WTC11 (cell line): ENCODE data around the gene FAM200B. TPM values are rescaled to one million over a fixed set of nuclear protein-coding genes. Genes with fewer than 3 reads are reported as not detected.

Experiments used
- ATAC-seq: fragments of 200-7000 bp; cut with Tn5 transposase; 2 replicates; pipeline ENCODE4 v1.10.0; 2021; ENCODE audit warnings: mild to moderate bottlenecking, moderate library complexity
- CTCF ChIA-PET: fragments of 300-600 bp; sonication (Branson Sonifier 250); formaldehyde crosslinking; loops from one replicate; lab custom pipeline; 2021; ENCODE audit warnings: antibody characterized with exemption; lab: Charles Lee
- POLR2A ChIA-PET: fragments of 350-600 bp; sonication (Branson Sonifier 250); formaldehyde crosslinking; loops from one replicate; lab custom pipeline; 2021; ENCODE audit warnings: antibody characterized with exemption; lab: Charles Lee
- DNase-seq: peaks from one replicate; pipeline ENCODE4 v3.0.0; 2021; ENCODE audit warnings: low spot score
- H3K27ac Mint-ChIP-seq: 2 replicates; pipeline ENCODE4 v1.8.0; 2021; ENCODE audit warnings: mixed read lengths
- H3K27me3 Mint-ChIP-seq: 2 replicates; pipeline ENCODE4 v1.8.0; 2021; ENCODE audit warnings: low read depth, mild to moderate bottlenecking, moderate library complexity, mixed read lengths
- H3K36me3 Mint-ChIP-seq: 2 replicates; pipeline ENCODE4 v1.8.0; 2021; ENCODE audit warnings: mixed read lengths
- H3K4me1 Mint-ChIP-seq: 2 replicates; pipeline ENCODE4 v1.8.0; 2022; ENCODE audit warnings: mixed read lengths
- H3K4me3 Mint-ChIP-seq: 2 replicates; pipeline ENCODE4 v1.8.0; 2021; ENCODE audit warnings: mild to moderate bottlenecking, moderate library complexity, mixed read lengths
- H3K9me3 Mint-ChIP-seq: 2 replicates; pipeline ENCODE4 v1.8.0; 2021; ENCODE audit warnings: mixed read lengths
- CREM ChIP-seq: sonication (generic); formaldehyde crosslinking; IDR thresholded peaks from 2 replicates; pipeline ENCODE4 v1.8.1; 2022; ENCODE audit warnings: mild to moderate bottlenecking, missing genetic modification reagents, moderate library complexity
- CTCF ChIP-seq: fragments of 200-600 bp; IDR thresholded peaks from 2 replicates; pipeline ENCODE4 v1.8.0; 2022; ENCODE audit warnings: antibody characterized with exemption
- GABPB1 ChIP-seq: sonication (generic); formaldehyde crosslinking; IDR thresholded peaks from 2 replicates; pipeline ENCODE4 v1.8.1; 2023; ENCODE audit warnings: mild to moderate bottlenecking, missing genetic modification reagents
- HMGXB4 ChIP-seq: sonication (generic); formaldehyde crosslinking; IDR thresholded peaks from 2 replicates; pipeline ENCODE4 v1.8.1; 2023; ENCODE audit warnings: mild to moderate bottlenecking, moderate library complexity, missing genetic modification reagents
- JAZF1 ChIP-seq: fragments of 250-450 bp; sonication (Bioruptor Pico); IDR thresholded peaks from 2 replicates; pipeline ENCODE4 v1.9.0; 2021; ENCODE audit warnings: moderate library complexity, mild to moderate bottlenecking, inconsistent platforms
- TCF7 ChIP-seq: sonication (generic); formaldehyde crosslinking; IDR thresholded peaks from 2 replicates; pipeline ENCODE4 v1.8.0; 2022; ENCODE audit warnings: mild to moderate bottlenecking, low read depth, missing genetic modification reagents, moderate library complexity
- ZNF138 ChIP-seq: sonication (generic); formaldehyde crosslinking; conservative IDR thresholded peaks from 2 replicates; pipeline ENCODE4 v1.8.1; 2022; ENCODE audit warnings: mild to moderate bottlenecking, moderate library complexity, missing genetic modification reagents
- ZNF416 ChIP-seq: fragments of 250-450 bp; sonication (Bioruptor Pico); IDR thresholded peaks from 2 replicates; pipeline ENCODE4 v1.9.0; 2021; ENCODE audit warnings: mild to moderate bottlenecking, inconsistent platforms
- ZNF423 ChIP-seq: fragments of 250-450 bp; sonication (Bioruptor Pico); IDR thresholded peaks from 2 replicates; pipeline ENCODE4 v2.1.2; 2022; ENCODE audit warnings: mild to moderate bottlenecking, moderate library complexity
- ZNF512 ChIP-seq: sonication (generic); formaldehyde crosslinking; IDR thresholded peaks from 2 replicates; pipeline ENCODE4 v1.8.1; 2022; ENCODE audit warnings: missing genetic modification reagents, borderline replicate concordance
- ZNF532 ChIP-seq: fragments of 250-450 bp; sonication (Bioruptor Pico); IDR thresholded peaks from 2 replicates; pipeline ENCODE4 v1.9.0; 2021; ENCODE audit warnings: mild to moderate bottlenecking, borderline replicate concordance
- ZSCAN18 ChIP-seq: fragments of 250-450 bp; sonication (Bioruptor Pico); IDR thresholded peaks from 2 replicates; pipeline ENCODE4 v2.1.2; 2022; ENCODE audit warnings: mild to moderate bottlenecking, moderate library complexity
- total RNA-seq: library from RNA; stranded (reverse); gene quantifications from 3 replicates; pipeline ENCODE4 v1.2.3, GENCODE V29; 2021
- TF ChIP-seq, protein P1 (sequence below): sonication (generic); formaldehyde crosslinking; IDR thresholded peaks from 2 replicates; pipeline ENCODE4 v1.8.0; 2023; ENCODE audit warnings: mild to moderate bottlenecking, missing genetic modification reagents

Gene FAM200B
- total RNA-seq, 1 experiment from 2014 or later: 28.4 TPM

DNA sequence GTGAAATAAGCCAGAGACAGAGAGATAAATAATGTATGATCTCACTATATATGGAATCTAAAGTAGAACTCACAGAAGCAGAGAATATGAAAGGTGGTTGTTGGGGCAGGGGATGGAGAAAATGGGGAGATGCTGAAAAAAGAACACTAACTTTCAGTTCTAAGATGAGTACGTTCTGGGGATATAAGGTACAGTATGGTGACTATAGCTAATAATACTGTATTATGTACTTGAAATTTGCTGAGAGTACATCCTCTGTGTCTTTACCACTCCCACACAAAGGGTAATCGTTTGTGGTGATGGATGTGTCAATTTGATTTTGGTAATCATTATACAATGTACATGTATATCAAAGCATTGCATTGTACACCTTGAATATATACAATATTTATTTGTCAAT, 33.0 kb upstream of the FAM200B start (continued):
- TF ChIP-seq ZNF532 (CRISPR knock-in tag) (no peak), ZNF423 (CRISPR knock-in tag) (no peak), ZNF416 (no peak), ZSCAN18 (no peak), ZNF138 (no peak), ZNF512 (CRISPR knock-in tag) (no peak), HMGXB4 (CRISPR knock-in tag) (no peak), TCF7 (no peak), CREM (CRISPR knock-in tag) (no peak), GABPB1 (CRISPR knock-in tag) (no peak)
- TF ChIP-seq, protein P1, sequence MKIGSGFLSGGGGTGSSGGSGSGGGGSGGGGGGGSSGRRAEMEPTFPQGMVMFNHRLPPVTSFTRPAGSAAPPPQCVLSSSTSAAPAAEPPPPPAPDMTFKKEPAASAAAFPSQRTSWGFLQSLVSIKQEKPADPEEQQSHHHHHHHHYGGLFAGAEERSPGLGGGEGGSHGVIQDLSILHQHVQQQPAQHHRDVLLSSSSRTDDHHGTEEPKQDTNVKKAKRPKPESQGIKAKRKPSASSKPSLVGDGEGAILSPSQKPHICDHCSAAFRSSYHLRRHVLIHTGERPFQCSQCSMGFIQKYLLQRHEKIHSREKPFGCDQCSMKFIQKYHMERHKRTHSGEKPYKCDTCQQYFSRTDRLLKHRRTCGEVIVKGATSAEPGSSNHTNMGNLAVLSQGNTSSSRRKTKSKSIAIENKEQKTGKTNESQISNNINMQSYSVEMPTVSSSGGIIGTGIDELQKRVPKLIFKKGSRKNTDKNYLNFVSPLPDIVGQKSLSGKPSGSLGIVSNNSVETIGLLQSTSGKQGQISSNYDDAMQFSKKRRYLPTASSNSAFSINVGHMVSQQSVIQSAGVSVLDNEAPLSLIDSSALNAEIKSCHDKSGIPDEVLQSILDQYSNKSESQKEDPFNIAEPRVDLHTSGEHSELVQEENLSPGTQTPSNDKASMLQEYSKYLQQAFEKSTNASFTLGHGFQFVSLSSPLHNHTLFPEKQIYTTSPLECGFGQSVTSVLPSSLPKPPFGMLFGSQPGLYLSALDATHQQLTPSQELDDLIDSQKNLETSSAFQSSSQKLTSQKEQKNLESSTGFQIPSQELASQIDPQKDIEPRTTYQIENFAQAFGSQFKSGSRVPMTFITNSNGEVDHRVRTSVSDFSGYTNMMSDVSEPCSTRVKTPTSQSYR: no peak

DNA sequence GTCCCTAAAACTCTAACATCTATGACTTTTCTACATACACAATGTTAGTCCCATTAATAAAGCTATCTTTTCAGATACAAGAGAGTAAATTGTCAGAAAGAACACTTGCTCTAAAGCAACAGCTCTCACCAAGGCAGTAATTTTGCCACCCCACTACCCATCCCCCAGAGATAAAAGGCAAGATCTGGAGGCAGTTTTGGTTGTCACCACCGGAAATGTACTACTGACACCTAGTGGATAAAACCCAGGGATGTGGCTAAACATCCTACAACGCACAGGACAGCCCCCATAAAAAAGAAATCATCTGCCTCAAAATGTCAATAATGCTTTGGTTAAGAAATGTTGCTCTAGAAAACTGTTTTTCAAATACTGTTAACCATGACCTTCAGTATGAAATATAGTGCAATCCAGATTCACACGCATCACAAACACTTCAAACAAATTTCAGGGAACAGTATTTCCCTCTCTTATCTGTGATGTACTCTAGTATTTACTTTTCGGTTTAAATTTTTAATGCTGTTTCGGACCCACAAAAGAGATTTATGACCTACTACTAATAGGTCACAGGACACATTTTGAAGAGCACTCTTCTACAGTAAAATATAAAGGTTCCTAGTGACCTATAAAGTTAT, 31.6 kb upstream of the FAM200B start:
- Mint-ChIP-seq H3K27me3 (no peaks in the 10 kb centered on the region), H3K9me3 (no peaks in the 10 kb centered on the region), H3K36me3 (no peaks in the 10 kb centered on the region), H3K4me1 (peaks cover 40% of the 10 kb centered on the region), H3K4me3 (0 out of 2 replicates have a peak overlapping the region, but pooled peaks have one; percentile 29), H3K27ac (peak overlapping the region; percentile 96)
- ATAC-seq: peak; percentile 76
- TF ChIP-seq CTCF: 0 out of 2 replicates have a peak, but pooled peaks have one; percentile 36
- no peak for TF ChIP-seq JAZF1 (CRISPR knock-in tag)
- ChIA-PET POLR2A (interaction anchor here (1.0 kb wide), 1 partner anchor 171 kb away, joined by 4 read pairs; no protein-coding TSS in a partner anchor), CTCF (interaction anchor here (0.5 to 3.6 kb wide), 4 partner anchors 171 to 452 kb away, joined by 3 to 27 read pairs (median 4); partner anchors contain the start of gene CC2D2A)
- peak; percentile 37 for DNase-seq
